ENCODE results near the gene TMEM30B.

Gene TMEM30B

DNA sequence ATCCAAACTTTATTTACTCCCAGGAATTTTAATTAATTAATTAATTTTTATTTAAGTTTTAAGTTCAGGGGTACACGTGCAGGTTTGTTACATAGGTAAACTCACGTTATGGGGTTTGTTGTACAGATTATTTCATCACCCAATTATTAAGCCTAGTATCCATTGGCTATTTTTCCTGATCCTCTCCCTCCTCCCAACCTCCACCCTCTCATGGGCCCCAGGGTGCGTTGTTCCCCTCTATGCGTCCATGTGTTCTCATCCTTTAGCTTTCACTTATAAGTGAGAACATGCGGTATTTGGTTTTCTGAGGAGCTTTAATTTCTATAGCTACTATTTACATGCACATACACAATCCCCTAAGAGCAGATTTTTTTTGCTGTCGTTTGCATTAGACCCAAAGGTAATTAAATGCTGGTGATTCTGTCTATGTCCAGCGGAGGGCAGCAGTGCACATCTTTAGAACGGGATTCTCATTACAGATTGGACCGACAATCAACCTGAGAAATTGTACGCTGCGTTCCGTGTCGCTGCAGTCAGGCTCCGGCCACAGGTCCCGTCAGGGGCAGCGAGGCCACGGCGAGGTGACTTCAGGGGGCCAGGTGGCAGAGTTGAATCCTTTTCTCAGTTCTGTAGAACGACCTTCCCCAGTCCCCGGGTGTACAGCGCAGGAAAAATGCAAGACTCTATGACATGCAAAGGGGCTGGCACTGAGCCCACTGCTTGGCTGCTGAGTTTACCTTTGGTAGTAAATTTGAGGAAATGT, 11.6 kb downstream of the TMEM30B start:
- Histone ChIP-seq H3K9me3 (ENCODE audit: control extremely low read depth in 1 of 5, control insufficient read depth in 4 of 5, insufficient read depth in 2 of 5, low read depth in 1 of 5, low read length in 4 of 5) (no peaks in the 10 kb centered on the region), H3K27me3 (replicated peaks in 2 of 5; ENCODE audit: control insufficient read depth in 4 of 5, insufficient read depth in 5 of 5, low read length in 4 of 5) (peaks cover 8 to 38% (median 20%) of the 10 kb centered on the region in 5 experiments), H3K27ac (ENCODE audit: insufficient read depth in 1 of 2, low read depth in 1 of 2, low read length in 2 of 2, poor library complexity in 1 of 2, severe bottlenecking in 2 of 2) (no peak overlapping the region), H3K4me1 (ENCODE audit: control extremely low read depth in 1 of 4, control insufficient read depth in 4 of 4, insufficient read depth in 4 of 4, low read length in 3 of 4) (peaks cover 0 to 5% (median 4%) of the 10 kb centered on the region in 4 experiments), H3K36me3 (ENCODE audit: control insufficient read depth in 4 of 4, insufficient read depth in 4 of 4, low read length in 3 of 4) (no peaks in the 10 kb centered on the region), H3K4me3 (ENCODE audit: control insufficient read depth in 1 of 7, extremely low read depth in 1 of 7, insufficient read depth in 4 of 7, low read depth in 2 of 7, low read length in 6 of 7) (peak overlapping the region in 6 of 7 experiments; percentile 47 to 75 (median 59))
- ChIA-PET CTCF (interaction anchor here (0.6 to 12.7 kb wide), 9 partner anchors 9 to 857 kb away, joined by 3 to 107 read pairs (median 4); partner anchors contain the start of gene TMEM30B), POLR2A (no interaction called here)
- peak; percentile 77 to 91 (median 87) for DNase-seq
- WGBS (ENCODE audit: insufficient coverage): 4% methylated on average over 16 of the region's 21 CpGs

DNA sequence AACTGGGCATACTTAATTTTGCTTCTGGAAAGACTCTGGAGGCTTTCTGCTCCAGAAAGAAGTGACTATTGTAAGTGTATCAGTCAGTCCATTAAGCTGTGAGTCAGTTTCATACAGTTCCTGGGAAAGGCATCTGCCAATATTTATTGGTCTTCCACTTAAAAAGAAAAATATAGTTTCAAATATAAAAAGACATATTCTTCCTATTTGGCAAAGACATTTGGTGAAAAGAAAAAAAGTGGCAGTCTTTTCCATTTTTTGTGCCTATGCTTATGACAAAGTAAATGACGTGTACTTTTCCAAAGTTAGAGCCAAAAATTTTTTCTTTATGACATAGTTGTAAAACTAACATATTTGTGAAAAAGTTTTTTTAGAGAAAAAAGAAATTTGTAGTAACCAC, 12.3 kb downstream of the TMEM30B start:
- no peak for DNase-seq
- no peaks in the 10 kb centered on the region for H3K36me3 ChIP-seq (ENCODE audit: control insufficient read depth in 4 of 4, insufficient read depth in 4 of 4, low read length in 3 of 4)
- H3K9me3 ChIP-seq (ENCODE audit: control extremely low read depth in 1 of 5, control insufficient read depth in 4 of 5, insufficient read depth in 2 of 5, low read depth in 1 of 5, low read length in 4 of 5): no peaks in the 10 kb centered on the region
- ChIA-PET POLR2A (no interaction called here), CTCF (interaction anchor here (0.6 to 12.7 kb wide), 10 partner anchors 10 to 858 kb away, joined by 3 to 107 read pairs (median 4); partner anchors contain the start of gene TMEM30B)
- no peak overlapping the region for H3K4me3 ChIP-seq (ENCODE audit: control insufficient read depth in 1 of 7, extremely low read depth in 1 of 7, insufficient read depth in 4 of 7, low read depth in 2 of 7, low read length in 6 of 7)
- peaks cover 8 to 43% (median 20%) of the 10 kb centered on the region in 5 experiments for H3K27me3 ChIP-seq (replicated peaks in 2 of 5; ENCODE audit: control insufficient read depth in 4 of 5, insufficient read depth in 5 of 5, low read length in 4 of 5)
- no peak overlapping the region for H3K27ac ChIP-seq (ENCODE audit: insufficient read depth in 1 of 2, low read depth in 1 of 2, low read length in 2 of 2, poor library complexity in 1 of 2, severe bottlenecking in 2 of 2)
- WGBS (ENCODE audit: insufficient coverage): no CpG with 5 or more reads among the region's 1 CpG
- H3K4me1 ChIP-seq (ENCODE audit: control extremely low read depth in 1 of 4, control insufficient read depth in 4 of 4, insufficient read depth in 4 of 4, low read length in 3 of 4): peaks cover 0 to 5% (median 4%) of the 10 kb centered on the region in 4 experiments

DNA sequence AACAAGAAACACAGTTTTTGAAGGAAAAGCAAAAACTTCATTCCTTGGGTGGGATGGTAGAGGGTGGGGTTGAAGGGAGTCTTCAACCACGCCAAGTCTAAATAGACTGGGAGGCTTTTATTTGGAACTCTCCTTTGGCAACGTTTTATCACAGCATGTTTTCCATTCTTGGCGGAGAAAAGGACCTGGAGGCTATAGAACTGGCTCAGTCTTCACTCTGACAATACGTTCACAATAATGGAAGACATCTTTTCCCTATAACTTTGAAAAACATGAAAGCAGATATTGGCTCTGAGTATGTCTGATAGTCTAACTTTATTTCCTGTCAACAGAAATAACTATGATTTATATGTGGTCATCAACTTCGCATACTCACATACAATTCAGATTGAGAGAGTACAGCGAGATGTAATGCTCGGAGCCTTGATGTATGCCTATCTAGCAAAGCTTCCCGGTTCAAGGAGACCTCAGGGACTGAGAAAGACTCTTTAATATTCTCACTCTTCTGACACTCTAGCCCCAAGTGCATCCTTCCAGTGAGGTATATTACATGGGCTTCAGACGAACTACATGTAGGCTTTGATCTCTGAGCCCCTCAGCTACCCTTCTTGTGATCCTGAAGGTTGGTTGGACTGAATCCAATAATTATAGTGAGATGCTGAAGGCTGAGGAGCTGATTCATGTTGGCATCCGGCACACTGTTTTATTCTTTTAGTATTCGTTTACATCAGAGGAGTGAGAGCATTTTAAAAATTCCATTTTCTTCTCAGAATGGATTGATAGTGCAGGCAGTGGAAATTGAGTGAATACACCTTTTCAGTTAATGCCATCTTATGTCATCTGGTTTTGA, 14.0 kb downstream of the TMEM30B start:
- no peak overlapping the region for H3K27ac ChIP-seq (ENCODE audit: insufficient read depth in 1 of 2, low read depth in 1 of 2, low read length in 2 of 2, poor library complexity in 1 of 2, severe bottlenecking in 2 of 2)
- H3K4me3 ChIP-seq (ENCODE audit: control insufficient read depth in 1 of 7, extremely low read depth in 1 of 7, insufficient read depth in 4 of 7, low read depth in 2 of 7, low read length in 6 of 7): no peak overlapping the region
- H3K9me3 ChIP-seq (ENCODE audit: control extremely low read depth in 1 of 5, control insufficient read depth in 4 of 5, insufficient read depth in 2 of 5, low read depth in 1 of 5, low read length in 4 of 5): no peaks in the 10 kb centered on the region
- 82% methylated on average over 6 of the region's 11 CpGs for WGBS (ENCODE audit: insufficient coverage)
- no peak for DNase-seq
- H3K4me1 ChIP-seq (ENCODE audit: control extremely low read depth in 1 of 4, control insufficient read depth in 4 of 4, insufficient read depth in 4 of 4, low read length in 3 of 4): peaks cover 0 to 5% (median 4%) of the 10 kb centered on the region in 4 experiments
- H3K36me3 ChIP-seq (ENCODE audit: control insufficient read depth in 4 of 4, insufficient read depth in 4 of 4, low read length in 3 of 4): no peaks in the 10 kb centered on the region
- ChIA-PET CTCF (interaction anchor here (0.7 to 12.7 kb wide), 7 partner anchors 9 to 569 kb away, joined by 3 to 107 read pairs (median 4); partner anchors contain the start of gene TMEM30B), POLR2A (no interaction called here)
- H3K27me3 ChIP-seq (replicated peaks in 2 of 5; ENCODE audit: control insufficient read depth in 4 of 5, insufficient read depth in 5 of 5, low read length in 4 of 5): peaks cover 8 to 44% (median 20%) of the 10 kb centered on the region in 5 experiments

DNA sequence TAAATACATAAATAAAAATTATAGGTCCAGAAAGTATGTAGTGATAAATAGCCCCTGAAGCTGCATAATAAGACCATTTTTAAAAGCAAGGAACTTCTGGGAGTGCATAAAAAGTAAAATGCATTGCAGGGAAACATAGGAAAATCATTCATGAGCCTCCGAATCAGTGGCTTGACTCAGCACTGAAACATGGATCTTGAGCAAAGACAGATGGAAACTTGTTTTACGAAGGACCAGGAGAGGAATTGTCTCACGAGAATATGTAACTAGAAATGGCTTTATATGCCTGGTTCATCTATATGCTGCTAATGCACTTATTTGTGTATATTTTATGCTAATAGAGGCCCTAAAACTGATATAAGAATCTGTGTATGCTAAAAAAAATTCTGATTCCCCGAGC, 14.7 kb downstream of the TMEM30B start:
- CTCF ChIA-PET: interaction anchor here (0.8 to 12.7 kb wide), 6 partner anchors 9 to 646 kb away, joined by 3 to 107 read pairs (median 3); no protein-coding TSS in a partner anchor
- 89% methylated on average over 4 of the region's 4 CpGs for WGBS (ENCODE audit: insufficient coverage)
- peaks cover 8 to 44% (median 17%) of the 10 kb centered on the region in 5 experiments for H3K27me3 ChIP-seq (replicated peaks in 2 of 5; ENCODE audit: control insufficient read depth in 4 of 5, insufficient read depth in 5 of 5, low read length in 4 of 5)
- H3K4me1 ChIP-seq (ENCODE audit: control extremely low read depth in 1 of 4, control insufficient read depth in 4 of 4, insufficient read depth in 4 of 4, low read length in 3 of 4): peaks cover 0 to 5% (median 4%) of the 10 kb centered on the region in 4 experiments
- no peaks in the 10 kb centered on the region for H3K36me3 ChIP-seq (ENCODE audit: control insufficient read depth in 4 of 4, insufficient read depth in 4 of 4, low read length in 3 of 4)
- H3K27ac ChIP-seq (ENCODE audit: insufficient read depth in 1 of 2, low read depth in 1 of 2, low read length in 2 of 2, poor library complexity in 1 of 2, severe bottlenecking in 2 of 2): no peak overlapping the region
- POLR2A ChIA-PET: no interaction called here
- DNase-seq: no peak
- H3K4me3 ChIP-seq (ENCODE audit: control insufficient read depth in 1 of 7, extremely low read depth in 1 of 7, insufficient read depth in 4 of 7, low read depth in 2 of 7, low read length in 6 of 7): no peak overlapping the region
- H3K9me3 ChIP-seq (ENCODE audit: control extremely low read depth in 1 of 5, control insufficient read depth in 4 of 5, insufficient read depth in 2 of 5, low read depth in 1 of 5, low read length in 4 of 5): no peaks in the 10 kb centered on the region

DNA sequence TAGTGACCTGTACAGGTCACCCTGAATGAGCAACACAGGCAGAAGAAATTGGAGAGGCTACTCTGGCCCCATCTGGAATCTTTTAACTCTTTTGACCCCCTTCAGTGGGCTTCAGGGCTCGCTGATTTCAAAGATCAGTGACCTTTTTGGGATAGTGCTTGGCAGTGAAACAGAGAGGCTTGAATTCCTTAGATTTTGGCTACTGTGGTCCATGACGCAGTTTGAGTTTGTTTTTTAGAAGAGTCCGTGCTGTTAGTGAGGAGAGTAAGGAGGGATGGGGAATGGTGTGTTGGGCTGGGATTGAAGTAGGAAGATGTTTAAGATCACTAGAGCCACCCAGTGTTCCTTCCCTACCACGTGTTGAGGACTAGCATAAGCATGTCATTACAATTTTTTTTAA, 16.5 kb downstream of the TMEM30B start:
- Histone ChIP-seq H3K4me3 (ENCODE audit: control insufficient read depth in 1 of 7, extremely low read depth in 1 of 7, insufficient read depth in 4 of 7, low read depth in 2 of 7, low read length in 6 of 7) (no peak overlapping the region), H3K9me3 (ENCODE audit: control extremely low read depth in 1 of 5, control insufficient read depth in 4 of 5, insufficient read depth in 2 of 5, low read depth in 1 of 5, low read length in 4 of 5) (no peaks in the 10 kb centered on the region), H3K27me3 (replicated peaks in 2 of 5; ENCODE audit: control insufficient read depth in 4 of 5, insufficient read depth in 5 of 5, low read length in 4 of 5) (peaks cover 5 to 38% (median 16%) of the 10 kb centered on the region in 5 experiments), H3K4me1 (ENCODE audit: control extremely low read depth in 1 of 4, control insufficient read depth in 4 of 4, insufficient read depth in 4 of 4, low read length in 3 of 4) (peaks cover 0 to 2% (median under 1%) of the 10 kb centered on the region in 4 experiments), H3K36me3 (ENCODE audit: control insufficient read depth in 4 of 4, insufficient read depth in 4 of 4, low read length in 3 of 4) (no peaks in the 10 kb centered on the region), H3K27ac (ENCODE audit: insufficient read depth in 1 of 2, low read depth in 1 of 2, low read length in 2 of 2, poor library complexity in 1 of 2, severe bottlenecking in 2 of 2) (no peak overlapping the region)
- WGBS (ENCODE audit: insufficient coverage): 90% methylated on average over 2 of the region's 4 CpGs
- CTCF ChIA-PET: interaction anchor here (1.9 kb wide), 1 partner anchor 12 kb away, joined by 6 read pairs; no protein-coding TSS in a partner anchor
- no peak for DNase-seq
- POLR2A ChIA-PET: no interaction called here

DNA sequence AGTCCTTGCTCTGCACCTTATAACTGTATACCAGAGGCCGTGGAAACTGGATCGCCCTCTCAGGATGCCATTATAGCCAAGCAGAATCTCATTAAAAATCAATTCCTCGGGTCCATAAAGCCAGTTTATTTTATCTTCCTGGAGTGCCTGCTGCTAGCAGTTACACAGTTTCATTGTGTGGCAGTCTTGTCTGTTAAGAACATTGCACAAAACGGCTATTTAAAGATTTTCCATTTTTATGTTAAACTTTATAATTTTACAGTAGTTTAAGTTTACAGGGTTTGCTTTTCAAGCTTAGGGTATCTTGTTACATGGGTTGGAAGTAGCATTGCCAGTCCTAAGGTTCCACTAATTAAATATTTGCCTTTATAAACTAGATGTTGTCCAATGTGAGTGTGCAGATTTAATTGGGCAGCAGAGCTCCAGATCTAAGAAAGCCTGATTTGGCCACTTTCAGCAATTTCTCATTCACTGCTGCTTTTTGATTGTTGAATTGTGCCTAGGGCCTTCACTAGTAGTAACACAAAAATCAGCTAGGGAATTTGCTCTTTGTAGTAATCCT, 17.0 kb downstream of the TMEM30B start:
- CTCF ChIA-PET: interaction anchor here (1.9 kb wide), 1 partner anchor 11 kb away, joined by 6 read pairs; no protein-coding TSS in a partner anchor
- Histone ChIP-seq H3K27me3 (replicated peaks in 2 of 5; ENCODE audit: control insufficient read depth in 4 of 5, insufficient read depth in 5 of 5, low read length in 4 of 5) (peaks cover 5 to 38% (median 16%) of the 10 kb centered on the region in 5 experiments), H3K36me3 (ENCODE audit: control insufficient read depth in 4 of 4, insufficient read depth in 4 of 4, low read length in 3 of 4) (no peaks in the 10 kb centered on the region), H3K9me3 (ENCODE audit: control extremely low read depth in 1 of 5, control insufficient read depth in 4 of 5, insufficient read depth in 2 of 5, low read depth in 1 of 5, low read length in 4 of 5) (no peaks in the 10 kb centered on the region), H3K4me1 (ENCODE audit: control extremely low read depth in 1 of 4, control insufficient read depth in 4 of 4, insufficient read depth in 4 of 4, low read length in 3 of 4) (no peaks in the 10 kb centered on the region), H3K4me3 (ENCODE audit: control insufficient read depth in 1 of 7, extremely low read depth in 1 of 7, insufficient read depth in 4 of 7, low read depth in 2 of 7, low read length in 6 of 7) (no peak overlapping the region), H3K27ac (ENCODE audit: insufficient read depth in 1 of 2, low read depth in 1 of 2, low read length in 2 of 2, poor library complexity in 1 of 2, severe bottlenecking in 2 of 2) (no peak overlapping the region)
- POLR2A ChIA-PET: no interaction called here
- DNase-seq: no peak
- 100% methylated on average over 1 of the region's 4 CpGs for WGBS (ENCODE audit: insufficient coverage)
